ENCODE results near the gene ROBO1.

DNA sequence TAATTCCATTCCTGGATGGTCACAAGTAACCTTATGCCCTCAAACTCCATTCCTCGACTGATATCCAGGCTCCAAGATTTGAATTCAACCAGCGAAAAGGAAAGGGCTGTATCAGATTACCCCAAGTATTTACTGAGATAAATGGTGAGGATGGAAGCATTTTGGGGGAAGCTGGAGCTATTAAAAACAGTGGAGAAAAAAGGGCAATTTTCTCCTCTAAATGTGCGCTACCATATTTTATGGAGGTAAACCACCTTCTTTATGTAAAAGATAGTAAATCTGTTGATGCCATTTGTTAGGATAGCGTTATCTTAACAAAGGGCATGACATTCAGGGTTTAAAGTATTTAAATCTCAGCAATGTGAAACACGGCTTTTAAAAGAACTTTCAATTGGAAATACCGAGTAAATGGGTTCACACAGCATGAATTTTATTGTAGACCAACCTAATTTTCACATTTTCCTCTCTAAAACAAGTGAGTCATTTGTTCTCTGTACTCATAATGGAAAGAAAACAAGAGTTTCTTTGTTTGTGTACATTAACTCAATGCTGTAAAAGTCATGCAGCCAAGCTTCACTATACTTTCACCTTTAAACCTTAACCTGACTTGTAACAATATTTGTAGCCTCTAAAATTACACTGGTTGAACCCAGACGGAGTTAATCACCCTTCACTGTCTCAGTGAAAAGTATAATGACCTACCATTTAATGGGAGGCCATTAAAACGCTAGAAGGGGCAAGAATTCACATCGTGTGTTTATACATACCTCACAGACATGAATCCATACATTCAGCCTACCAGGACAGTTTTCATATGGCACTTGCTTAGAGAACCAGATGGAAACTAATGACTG is 773.4 kb downstream of the ROBO1 start:
- no peak for TF ChIP-seq POLR2AphosphoS5 (IDR thresholded peaks at IDR 0.05; ENCODE audit: borderline replicate concordance, low read depth, low read length)
- no peak for TF ChIP-seq EZH2 (IDR thresholded peaks at IDR 0.05)
- TF ChIP-seq FOXP2 (optimal IDR thresholded peaks at IDR 0.05; ENCODE audit: control extremely low read depth, extremely low read length, insufficient read depth), result no peak

All from SK-N-MC (cell line).